Measurements from ENCODE around the gene DNM3. TPM values are rescaled to one million over a fixed set of nuclear protein-coding genes. Genes with fewer than 3 reads are reported as not detected.

The DNM3 gene
- total and polyA plus RNA-seq, 10 of the 15 experiments (the other 5 are each of a cell fraction or from before 2014, with no cell fraction given) = 0.03 to 1.5 (median 0.08) TPM; not detected in 3

DNA sequence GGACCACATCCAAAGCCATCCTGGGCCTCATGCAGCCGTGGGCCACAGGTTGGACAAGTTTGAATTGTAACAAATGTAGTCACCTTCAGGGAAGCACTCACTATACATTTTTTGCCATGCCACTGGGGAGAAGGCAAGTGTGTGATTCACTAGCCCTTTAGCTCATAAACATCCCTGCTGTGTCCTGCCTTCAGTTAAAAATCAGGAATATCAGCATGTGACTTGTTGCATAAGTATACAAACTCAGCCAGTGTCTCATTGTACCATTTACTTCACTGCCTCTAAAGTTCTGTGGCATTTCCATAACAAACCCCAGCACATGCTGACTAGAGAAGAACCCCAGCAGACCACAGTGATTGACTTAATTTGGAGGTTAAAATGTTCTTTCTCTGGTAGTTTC is 437.2 kb downstream of the DNM3 start (continued):
- TF ChIP-seq, protein P1, sequence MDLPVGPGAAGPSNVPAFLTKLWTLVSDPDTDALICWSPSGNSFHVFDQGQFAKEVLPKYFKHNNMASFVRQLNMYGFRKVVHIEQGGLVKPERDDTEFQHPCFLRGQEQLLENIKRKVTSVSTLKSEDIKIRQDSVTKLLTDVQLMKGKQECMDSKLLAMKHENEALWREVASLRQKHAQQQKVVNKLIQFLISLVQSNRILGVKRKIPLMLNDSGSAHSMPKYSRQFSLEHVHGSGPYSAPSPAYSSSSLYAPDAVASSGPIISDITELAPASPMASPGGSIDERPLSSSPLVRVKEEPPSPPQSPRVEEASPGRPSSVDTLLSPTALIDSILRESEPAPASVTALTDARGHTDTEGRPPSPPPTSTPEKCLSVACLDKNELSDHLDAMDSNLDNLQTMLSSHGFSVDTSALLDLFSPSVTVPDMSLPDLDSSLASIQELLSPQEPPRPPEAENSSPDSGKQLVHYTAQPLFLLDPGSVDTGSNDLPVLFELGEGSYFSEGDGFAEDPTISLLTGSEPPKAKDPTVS (IDR thresholded peaks at IDR 0.05; ENCODE audit: low read depth, low read length) = no peak
- no peak for TF ChIP-seq ESRRA (IDR thresholded peaks at IDR 0.05; ENCODE audit: low read length)
- no peak for TF ChIP-seq CTCF (IDR thresholded peaks at IDR 0.05 in 2 of 3, conservative IDR thresholded peaks at IDR 0.05 in 1 of 3; ENCODE audit: control insufficient read depth in 2 of 3, extremely low read depth in 1 of 3, insufficient read depth in 1 of 3, low read depth in 3 of 3, low read length in 3 of 3)

GRCh38 chr1:172279939-172280636 is 438.8 kb downstream of the DNM3 start:
- ChIA-PET SMC1A (ENCODE audit: uncharacterized antibody, unreplicated experiment) (no interaction called here), POLR2A (no interaction called here)
- no peak for TF ChIP-seq BCL3 (IDR thresholded peaks at IDR 0.05; ENCODE audit: borderline replicate concordance, insufficient read depth, low read depth, low read length, poor library complexity, severe bottlenecking)
- no peak for TF ChIP-seq CEBPB (IDR thresholded peaks at IDR 0.05; ENCODE audit: borderline replicate concordance in 1 of 2, low read depth in 2 of 2, low read length in 2 of 2)
- TF ChIP-seq POLR2AphosphoS5 (IDR thresholded peaks at IDR 0.05; ENCODE audit: low read length) = no peak
- TF ChIP-seq BHLHE40 (IDR thresholded peaks at IDR 0.05; ENCODE audit: borderline replicate concordance in 1 of 2, low read depth in 2 of 2, low read length in 1 of 2) = no peak
- TF ChIP-seq, protein P2, sequence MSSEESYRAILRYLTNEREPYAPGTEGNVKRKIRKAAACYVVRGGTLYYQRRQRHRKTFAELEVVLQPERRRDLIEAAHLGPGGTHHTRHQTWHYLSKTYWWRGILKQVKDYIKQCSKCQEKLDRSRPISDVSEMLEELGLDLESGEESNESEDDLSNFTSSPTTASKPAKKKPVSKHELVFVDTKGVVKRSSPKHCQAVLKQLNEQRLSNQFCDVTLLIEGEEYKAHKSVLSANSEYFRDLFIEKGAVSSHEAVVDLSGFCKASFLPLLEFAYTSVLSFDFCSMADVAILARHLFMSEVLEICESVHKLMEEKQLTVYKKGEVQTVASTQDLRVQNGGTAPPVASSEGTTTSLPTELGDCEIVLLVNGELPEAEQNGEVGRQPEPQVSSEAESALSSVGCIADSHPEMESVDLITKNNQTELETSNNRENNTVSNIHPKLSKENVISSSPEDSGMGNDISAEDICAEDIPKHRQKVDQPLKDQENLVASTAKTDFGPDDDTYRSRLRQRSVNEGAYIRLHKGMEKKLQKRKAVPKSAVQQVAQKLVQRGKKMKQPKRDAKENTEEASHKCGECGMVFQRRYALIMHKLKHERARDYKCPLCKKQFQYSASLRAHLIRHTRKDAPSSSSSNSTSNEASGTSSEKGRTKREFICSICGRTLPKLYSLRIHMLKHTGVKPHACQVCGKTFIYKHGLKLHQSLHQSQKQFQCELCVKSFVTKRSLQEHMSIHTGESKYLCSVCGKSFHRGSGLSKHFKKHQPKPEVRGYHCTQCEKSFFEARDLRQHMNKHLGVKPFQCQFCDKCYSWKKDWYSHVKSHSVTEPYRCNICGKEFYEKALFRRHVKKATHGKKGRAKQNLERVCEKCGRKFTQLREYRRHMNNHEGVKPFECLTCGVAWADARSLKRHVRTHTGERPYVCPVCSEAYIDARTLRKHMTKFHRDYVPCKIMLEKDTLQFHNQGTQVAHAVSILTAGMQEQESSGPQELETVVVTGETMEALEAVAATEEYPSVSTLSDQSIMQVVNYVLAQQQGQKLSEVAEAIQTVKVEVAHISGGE (CRISPR knock-in tag; IDR thresholded peaks at IDR 0.05) = no peak
- TF ChIP-seq TCF3 (IDR thresholded peaks at IDR 0.05; ENCODE audit: borderline replicate concordance, insufficient read depth, low read depth, low read length) = no peak
- no peak for TF ChIP-seq ASH2L (IDR thresholded peaks at IDR 0.05; ENCODE audit: borderline replicate concordance, low read depth)
- TF ChIP-seq FOXK2 (IDR thresholded peaks at IDR 0.05) = no peak
- TF ChIP-seq RELA (IDR thresholded peaks at IDR 0.05; ENCODE audit: borderline replicate concordance, partially characterized antibody) = no peak

More at GRCh38 chr1:172279939-172280636, 438.8 kb downstream of the DNM3 start:
- H3K36me3 ChIP-seq (ENCODE audit: control insufficient read depth in 2 of 2, insufficient read depth in 2 of 2, low read length in 1 of 2) = no peaks in the 10 kb centered on the region
- CTCF ChIA-PET = interaction anchor here (1.1 kb wide), 1 partner anchor 66 kb away, joined by 3 read pairs; no protein-coding TSS in a partner anchor
- H3K27me3 ChIP-seq (replicated peaks in 1 of 2; ENCODE audit: control insufficient read depth in 2 of 2, insufficient read depth in 2 of 2, low read length in 1 of 2) = no peaks in the 10 kb centered on the region
- BruUV-seq (replicated peaks) = no TSS peak
- no peaks in the 10 kb centered on the region for H3K79me2 ChIP-seq (ENCODE audit: control insufficient read depth, insufficient read depth, low read length)
- intact Hi-C loops (cut with micrococcal nuclease; ENCODE audit: unreplicated experiment) = loop anchor here (10.0 kb wide), 1 partner anchor 185 kb away; no protein-coding TSS in a partner anchor
- H3K4me3 ChIP-seq = no peak overlapping the region
- no peaks in the 10 kb centered on the region for H3K4me1 ChIP-seq (ENCODE audit: control insufficient read depth, insufficient read depth, low read length)
- RAD21 ChIA-PET (ENCODE audit: unreplicated experiment) = no interaction called here
- in situ Hi-C loops (cut with MboI) = no loop called here
- no peak for FAIRE-seq
- DNase-seq (ENCODE audit: low read depth, low spot score) = no peak
- no peak overlapping the region for H2AFZ ChIP-seq (ENCODE audit: control insufficient read depth, low read depth, low read length)
- H3K4me2 ChIP-seq (ENCODE audit: control insufficient read depth, insufficient read depth) = no peak overlapping the region
- no peak overlapping the region for H3K9ac ChIP-seq (ENCODE audit: control insufficient read depth, insufficient read depth, low read length)
- H4K20me1 ChIP-seq (ENCODE audit: control insufficient read depth, insufficient read depth) = no peaks in the 10 kb centered on the region
- H3K9me3 ChIP-seq (replicated peaks; ENCODE audit: control insufficient read depth, insufficient read depth, low read length) = no peaks in the 10 kb centered on the region
- no peak for ATAC-seq
- 34% methylated on average over 4 of the region's 4 CpGs for whole genome bisulfite sequencing (ENCODE audit: insufficient coverage, insufficient replicate concordance, low lambda C conversion rate, missing lambda C conversion rate)
- H3K27ac ChIP-seq (ENCODE audit: control insufficient read depth, insufficient read depth) = no peak overlapping the region

Data from GM12878 (cell line).